Stimulated activated naive CD8-positive, alpha-beta T cell treated with anti-CD3 and anti-CD28 coated beads, Interleukin-15, Interleukin-2, amounts not matched to agents 100 ng/mL and 50 ng/mL, for 24 hours (primary cell): ENCODE data around the gene SPANXD.
"Not testable (repeated sequence)": the region's sequence is repeated elsewhere in the genome, so short reads cannot be mapped to it uniquely, and the experiment has no call there.

Experiments
- H3K27ac Mint-ChIP-seq: one replicate; pipeline ENCODE4 v1.8.0; 2021; ENCODE audit warnings: mild to moderate bottlenecking, mixed read lengths
- H3K27me3 Mint-ChIP-seq: one replicate; pipeline ENCODE4 v1.8.0; 2021; ENCODE audit warnings: mixed read lengths
- H3K36me3 Mint-ChIP-seq: one replicate; pipeline ENCODE4 v1.8.0; 2021; ENCODE audit warnings: low read depth, mixed read lengths
- H3K4me1 Mint-ChIP-seq: one replicate; pipeline ENCODE4 v1.8.0; 2021; ENCODE audit warnings: low read depth, mixed read lengths
- H3K4me3 Mint-ChIP-seq: one replicate; pipeline ENCODE4 v1.8.0; 2021; ENCODE audit warnings: mild to moderate bottlenecking, mixed read lengths
- H3K9me3 Mint-ChIP-seq: one replicate; pipeline ENCODE4 v1.8.0; 2021; ENCODE audit warnings: mixed read lengths

The SPANXD gene

DNA sequence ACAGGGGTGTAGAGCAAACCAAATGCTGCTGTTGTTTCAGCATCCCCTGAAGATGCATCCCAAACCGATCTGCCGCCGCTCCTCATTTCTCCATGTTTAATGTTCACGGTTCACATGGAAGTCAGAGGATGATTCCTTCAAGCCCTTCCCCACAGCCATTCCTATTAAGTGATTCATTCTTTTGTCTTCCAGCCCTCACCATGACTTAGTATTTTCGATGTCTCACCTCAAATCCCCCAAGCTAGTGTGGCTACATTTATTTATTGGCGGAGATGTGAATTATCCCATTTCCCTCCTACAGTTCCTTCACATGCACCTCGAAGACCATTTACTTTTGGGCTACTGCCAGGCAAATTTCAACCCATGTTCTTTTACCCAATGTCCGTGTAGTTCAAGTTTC is at the start of gene SPANXD:
Gene SPANXD, minus strand, starts transcription at position 101 of the 400 bp plus-strand sequence. CDS start 334 bp downstream, outside the sequence.
- H3K4me1 Mint-ChIP-seq, H3K36me3 Mint-ChIP-seq, H3K27me3 Mint-ChIP-seq, H3K27ac Mint-ChIP-seq, H3K4me3 Mint-ChIP-seq, H3K9me3 Mint-ChIP-seq: not testable (repeated sequence)

DNA sequence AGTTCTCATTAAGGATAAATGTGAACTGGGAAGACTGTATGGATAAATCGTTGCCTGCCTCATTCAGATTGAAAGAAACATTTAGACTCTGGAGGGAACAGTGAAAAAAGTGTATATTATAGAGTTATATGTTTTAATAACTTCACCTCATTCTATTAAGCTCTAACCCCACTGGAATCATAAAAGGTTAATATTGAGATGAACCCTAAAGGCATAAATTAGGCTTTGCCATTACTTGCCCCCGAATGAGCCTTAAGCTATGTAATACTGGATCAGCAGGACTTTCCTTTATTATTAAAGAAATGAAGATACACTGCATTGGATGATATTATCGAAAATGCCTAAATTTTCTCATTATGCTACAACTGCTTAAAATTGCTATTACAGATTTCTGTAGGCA is 44.1 kb upstream of the SPANXD start:
- H3K27ac Mint-ChIP-seq: no peak overlapping the region
- no peaks in the 10 kb centered on the region for H3K27me3 Mint-ChIP-seq
- no peaks in the 10 kb centered on the region for H3K4me1 Mint-ChIP-seq
- H3K9me3 Mint-ChIP-seq: peaks cover 3% of the 10 kb centered on the region
- no peak overlapping the region for H3K4me3 Mint-ChIP-seq
- no peaks in the 10 kb centered on the region for H3K36me3 Mint-ChIP-seq

DNA sequence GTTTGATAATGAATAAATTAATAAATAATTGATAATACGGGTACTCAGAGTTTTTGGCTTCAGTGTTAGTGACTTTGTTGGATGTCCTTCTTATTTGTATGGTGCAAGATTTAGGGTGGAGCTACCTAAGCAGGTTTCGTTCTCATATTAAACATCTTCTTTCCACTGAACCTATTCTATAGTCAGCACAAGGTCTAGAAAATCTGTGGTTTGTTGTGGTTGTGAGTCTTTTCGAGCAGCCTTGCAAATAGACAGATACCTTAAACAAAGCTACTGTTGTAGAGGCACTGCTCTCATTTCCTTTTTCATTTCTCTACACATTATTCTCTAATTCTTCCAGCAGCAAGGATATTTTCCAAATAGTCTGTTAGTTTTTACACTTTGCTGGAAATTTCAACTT is 38.1 kb upstream of the SPANXD start:
- no peaks in the 10 kb centered on the region for H3K36me3 Mint-ChIP-seq
- H3K4me1 Mint-ChIP-seq: no peaks in the 10 kb centered on the region
- H3K9me3 Mint-ChIP-seq: no peaks in the 10 kb centered on the region
- H3K27me3 Mint-ChIP-seq: no peaks in the 10 kb centered on the region
- H3K4me3 Mint-ChIP-seq: no peak overlapping the region
- no peak overlapping the region for H3K27ac Mint-ChIP-seq

DNA sequence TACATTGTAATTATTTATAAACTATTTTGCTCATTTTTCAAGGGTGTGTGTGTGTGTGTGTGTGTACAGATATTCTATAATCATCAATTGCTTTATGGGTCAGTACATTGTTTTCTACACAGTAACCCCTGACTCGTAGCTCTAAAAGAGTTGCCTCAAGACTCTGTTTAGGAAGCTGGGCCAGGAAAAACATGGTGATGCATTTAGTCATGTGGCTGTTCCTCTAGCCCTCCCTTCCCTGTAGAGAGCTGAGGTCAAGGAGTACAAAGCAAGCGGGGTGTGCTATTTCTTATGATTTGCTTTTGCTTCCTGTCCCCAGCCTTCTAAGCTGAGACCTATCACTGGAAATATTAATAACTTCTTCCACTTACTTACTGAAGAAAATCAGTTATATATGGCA is 34.8 kb upstream of the SPANXD start:
- no peaks in the 10 kb centered on the region for H3K4me1 Mint-ChIP-seq
- H3K27ac Mint-ChIP-seq: no peak overlapping the region
- no peak overlapping the region for H3K4me3 Mint-ChIP-seq
- no peaks in the 10 kb centered on the region for H3K27me3 Mint-ChIP-seq
- H3K9me3 Mint-ChIP-seq: no peaks in the 10 kb centered on the region
- no peaks in the 10 kb centered on the region for H3K36me3 Mint-ChIP-seq

DNA sequence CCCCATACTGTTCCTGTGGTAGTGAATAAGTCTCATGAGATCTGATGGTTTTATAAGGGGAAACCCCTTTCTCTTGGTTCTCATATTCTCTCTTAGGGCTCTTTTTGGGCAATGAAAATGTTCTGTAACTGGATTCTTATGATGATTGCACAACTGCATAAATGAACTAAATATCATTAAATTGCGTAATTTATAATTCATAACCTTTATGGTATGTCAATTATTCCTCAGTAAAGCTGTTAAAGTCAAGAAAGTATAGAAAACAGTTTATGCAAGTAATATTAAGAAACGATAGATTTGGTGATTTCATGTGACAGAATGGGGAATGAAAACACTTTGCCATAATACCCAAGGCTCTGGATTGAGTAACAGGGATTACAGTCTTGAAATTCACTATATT is 33.5 kb upstream of the SPANXD start:
- Mint-ChIP-seq H3K4me1 (no peaks in the 10 kb centered on the region), H3K9me3 (no peaks in the 10 kb centered on the region), H3K36me3 (no peaks in the 10 kb centered on the region), H3K27ac (no peak overlapping the region), H3K27me3 (no peaks in the 10 kb centered on the region), H3K4me3 (no peak overlapping the region)

DNA sequence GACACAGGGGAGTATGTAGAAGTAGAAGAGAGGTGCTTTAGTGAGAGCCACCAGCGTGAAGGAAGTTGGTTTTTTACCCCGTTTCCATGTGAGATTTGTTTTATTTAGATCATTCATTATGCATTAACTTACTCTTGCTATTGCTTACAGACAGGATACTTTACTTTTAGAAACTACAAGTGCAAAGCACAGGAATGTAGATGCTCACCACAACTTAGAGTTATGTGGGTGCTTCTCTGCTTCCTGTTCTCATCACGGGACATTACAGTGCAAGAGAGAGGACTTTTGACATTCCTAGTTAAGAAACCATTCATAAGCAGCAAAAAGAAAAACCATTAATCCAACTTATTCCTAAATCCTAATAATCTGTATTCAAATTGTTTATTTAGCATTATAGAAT is 25.6 kb upstream of the SPANXD start:
- Mint-ChIP-seq H3K27ac (no peak overlapping the region), H3K9me3 (no peaks in the 10 kb centered on the region), H3K27me3 (no peaks in the 10 kb centered on the region), H3K4me1 (no peaks in the 10 kb centered on the region), H3K36me3 (no peaks in the 10 kb centered on the region), H3K4me3 (no peak overlapping the region)

DNA sequence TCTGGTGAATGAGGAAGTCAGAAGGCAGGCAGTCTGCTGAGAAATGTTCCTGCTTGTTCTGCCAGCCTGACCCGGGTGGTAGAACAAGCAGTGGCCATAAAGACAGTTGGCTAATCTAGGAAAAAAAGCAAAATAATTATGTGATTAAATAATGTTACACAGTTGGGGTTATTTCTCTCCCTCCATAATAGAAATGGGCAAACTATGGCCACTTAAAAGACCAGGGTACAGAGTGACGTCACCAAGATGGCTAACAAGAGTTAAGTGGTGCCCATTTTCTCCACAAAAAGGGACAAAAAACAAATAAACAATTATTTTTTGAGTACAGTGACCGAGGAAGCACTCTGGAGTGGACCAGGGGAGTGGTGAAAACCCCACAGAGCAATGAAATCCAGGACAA is 16.1 kb upstream of the SPANXD start:
- Mint-ChIP-seq H3K27ac (no peak overlapping the region), H3K9me3 (no peaks in the 10 kb centered on the region), H3K4me1 (no peaks in the 10 kb centered on the region), H3K27me3 (no peaks in the 10 kb centered on the region), H3K36me3 (no peaks in the 10 kb centered on the region), H3K4me3 (no peak overlapping the region)

DNA sequence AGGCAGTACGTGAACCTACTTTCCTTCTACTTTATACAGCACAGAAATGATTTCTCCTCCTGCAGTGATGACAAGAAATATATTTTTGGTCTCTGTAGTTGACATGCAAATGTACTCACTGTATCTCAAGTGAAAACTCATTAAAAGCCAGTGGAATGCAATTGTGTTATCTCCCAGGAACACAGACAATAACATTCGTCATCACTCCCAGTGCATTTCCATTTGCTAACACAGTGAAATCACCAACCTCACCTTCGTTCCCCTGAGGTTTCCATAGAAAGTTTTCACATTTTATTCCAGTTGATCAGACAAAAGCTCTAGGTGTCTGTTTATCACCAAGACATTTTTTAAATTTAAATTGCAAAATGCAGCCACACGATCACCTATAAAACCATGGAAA is 2.5 kb upstream of the SPANXD start:
- no peaks in the 10 kb centered on the region for H3K27me3 Mint-ChIP-seq
- H3K36me3 Mint-ChIP-seq: no peaks in the 10 kb centered on the region
- no peaks in the 10 kb centered on the region for H3K9me3 Mint-ChIP-seq
- no peaks in the 10 kb centered on the region for H3K4me1 Mint-ChIP-seq
- no peak overlapping the region for H3K27ac Mint-ChIP-seq
- no peak overlapping the region for H3K4me3 Mint-ChIP-seq

DNA sequence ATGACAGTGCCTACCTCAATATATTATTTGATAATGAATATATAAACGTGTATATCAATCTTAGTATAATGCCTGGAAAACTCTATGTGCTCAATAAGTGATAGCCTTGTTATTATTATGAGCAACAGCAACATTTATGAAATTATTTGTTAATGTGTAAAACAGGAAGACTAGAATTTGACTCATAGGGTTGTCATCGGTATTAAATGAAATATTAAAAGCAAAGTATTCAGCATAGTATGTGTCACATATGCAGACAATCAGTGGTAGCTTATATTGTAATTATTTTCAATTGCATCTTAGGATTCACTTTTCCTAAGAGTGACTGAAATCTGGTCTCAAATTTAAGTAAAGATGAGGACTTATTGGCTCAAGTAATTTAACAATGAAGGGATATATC is 24.6 kb downstream of the SPANXD start:
- H3K4me1 Mint-ChIP-seq: no peaks in the 10 kb centered on the region

GRCh38 chrX:141669689-141670088 is 28.9 kb downstream of the SPANXD start:
- H3K4me3 Mint-ChIP-seq: no peak overlapping the region
- H3K9me3 Mint-ChIP-seq: peaks cover 3% of the 10 kb centered on the region
- H3K27me3 Mint-ChIP-seq: no peaks in the 10 kb centered on the region
- no peak overlapping the region for H3K27ac Mint-ChIP-seq
- H3K4me1 Mint-ChIP-seq: no peaks in the 10 kb centered on the region
- no peaks in the 10 kb centered on the region for H3K36me3 Mint-ChIP-seq

More for the DNA sequence above, 24.6 kb downstream of the SPANXD start:
- Mint-ChIP-seq H3K9me3 (peaks cover 3% of the 10 kb centered on the region), H3K27ac (no peak overlapping the region), H3K4me3 (no peak overlapping the region), H3K27me3 (no peaks in the 10 kb centered on the region), H3K36me3 (no peaks in the 10 kb centered on the region)

DNA sequence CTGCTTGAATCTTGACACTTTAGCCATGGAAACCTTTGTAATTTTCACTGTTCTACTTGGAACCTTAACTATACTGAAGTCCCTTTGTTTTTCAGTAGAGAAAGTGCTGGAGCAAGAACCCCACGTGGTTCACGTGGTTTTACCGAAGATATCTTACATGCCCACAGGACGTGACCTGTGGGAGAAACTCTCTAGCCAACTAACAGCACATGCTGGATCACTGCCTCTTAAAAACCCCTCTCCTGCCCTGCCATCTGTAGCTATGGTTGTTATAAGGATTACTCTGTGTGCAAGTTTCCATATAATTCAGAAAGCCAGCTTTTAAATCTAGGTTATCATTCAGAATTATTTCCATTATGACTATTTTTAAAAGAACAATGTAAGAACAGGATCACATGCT is 30.2 kb downstream of the SPANXD start:
- Mint-ChIP-seq H3K4me1 (no peaks in the 10 kb centered on the region), H3K36me3 (no peaks in the 10 kb centered on the region), H3K4me3 (no peak overlapping the region), H3K27me3 (no peaks in the 10 kb centered on the region), H3K27ac (no peak overlapping the region), H3K9me3 (peaks cover 3% of the 10 kb centered on the region)

- Mint-ChIP-seq H3K4me3 (no peak overlapping the region), H3K36me3 (no peaks in the 10 kb centered on the region), H3K27me3 (no peaks in the 10 kb centered on the region), H3K4me1 (no peaks in the 10 kb centered on the region), H3K27ac (no peak overlapping the region), H3K9me3 (no peaks in the 10 kb centered on the region)
These were observed 35.8 kb downstream of the SPANXD start for GRCh38 chrX:141662781-141663180.

GRCh38 chrX:141652286-141652685 is 46.3 kb downstream of the SPANXD start:
- H3K27ac Mint-ChIP-seq: no peak overlapping the region

More at GRCh38 chrX:141652286-141652685, 46.3 kb downstream of the SPANXD start:
- Mint-ChIP-seq H3K9me3 (no peaks in the 10 kb centered on the region), H3K27me3 (no peaks in the 10 kb centered on the region), H3K4me1 (no peaks in the 10 kb centered on the region), H3K4me3 (no peak overlapping the region), H3K36me3 (no peaks in the 10 kb centered on the region)
